ACC112 (cell line): Measurements from ENCODE around the gene PTPRN2.
"Not testable (repeated sequence)": the region's sequence is repeated elsewhere in the genome, so short reads cannot be mapped to it uniquely, and the experiment has no call there.

ENCODE experiments used
- H2AFZ ChIP-seq: fragments of 200-600 bp; sonication (generic); one replicate; pipeline ENCODE4 v1.6.0; 2017; ENCODE audit warnings: antibody characterized with exemption, low read length; ENCODE audit not compliant: unreplicated experiment
- H3K27ac ChIP-seq: fragments of 200-600 bp; sonication (generic); 2 replicates; pipeline ENCODE4 v1.5.1; 2014; ENCODE audit warnings: low read depth, mild to moderate bottlenecking, antibody characterized with exemption, low read length, moderate library complexity
- H3K27me3 ChIP-seq: fragments of 200-600 bp; sonication (generic); 2 replicates; pipeline ENCODE4 v1.6.1; 2014; ENCODE audit warnings: mild to moderate bottlenecking, antibody characterized with exemption, low read length, moderate library complexity, mixed read lengths; ENCODE audit not compliant: insufficient read depth
- H3K36me3 ChIP-seq: fragments of 200-600 bp; sonication (generic); 2 replicates; pipeline ENCODE4 v1.6.1; 2016; ENCODE audit warnings: mild to moderate bottlenecking, antibody characterized with exemption, low read length, moderate library complexity, mixed read lengths; ENCODE audit not compliant: insufficient read depth
- H3K4me1 ChIP-seq: fragments of 200-600 bp; sonication (generic); one replicate; pipeline ENCODE4 v1.6.1; 2016; ENCODE audit warnings: low read length, mixed read lengths; ENCODE audit not compliant: insufficient read depth, unreplicated experiment, control insufficient read depth
- H3K4me3 ChIP-seq: fragments of 200-600 bp; sonication (generic); 2 replicates; pipeline ENCODE4 v1.5.1; 2014; ENCODE audit warnings: mild to moderate bottlenecking, low read depth, low read length
- H3K79me2 ChIP-seq: fragments of 200-600 bp; sonication (generic); one replicate; pipeline ENCODE4 v1.6.0; 2016; ENCODE audit warnings: low read length; ENCODE audit not compliant: control insufficient read depth, unreplicated experiment, insufficient read depth

PTPRN2 gene

GRCh38 chr7:158048569-158048968 is 539.1 kb downstream of the PTPRN2 start:
- H2AFZ ChIP-seq = no peak overlapping the region
- no peaks in the 10 kb centered on the region for H3K27me3 ChIP-seq
- H3K4me1 ChIP-seq = no peaks in the 10 kb centered on the region
- no peaks in the 10 kb centered on the region for H3K36me3 ChIP-seq
- H3K79me2 ChIP-seq = no peaks in the 10 kb centered on the region
- no peak overlapping the region for H3K27ac ChIP-seq
- H3K4me3 ChIP-seq = no peak overlapping the region

GRCh38 chr7:158047391-158048059 is 540.1 kb downstream of the PTPRN2 start:
- H3K36me3 ChIP-seq = no peaks in the 10 kb centered on the region
- no peaks in the 10 kb centered on the region for H3K79me2 ChIP-seq
- H3K4me3 ChIP-seq = no peak overlapping the region
- H3K27me3 ChIP-seq = no peaks in the 10 kb centered on the region
- H3K27ac ChIP-seq = no peak overlapping the region
- H2AFZ ChIP-seq = no peak overlapping the region
- no peaks in the 10 kb centered on the region for H3K4me1 ChIP-seq

GRCh38 chr7:158046246-158046645 is 541.4 kb downstream of the PTPRN2 start:
- H3K4me1 ChIP-seq, H3K79me2 ChIP-seq, H3K36me3 ChIP-seq, H3K4me3 ChIP-seq, H3K27me3 ChIP-seq, H2AFZ ChIP-seq, H3K27ac ChIP-seq: not testable (repeated sequence)

- Histone ChIP-seq H2AFZ (no peak overlapping the region), H3K36me3 (no peaks in the 10 kb centered on the region), H3K27ac (no peak overlapping the region), H3K27me3 (no peaks in the 10 kb centered on the region), H3K4me3 (no peak overlapping the region), H3K79me2 (no peaks in the 10 kb centered on the region), H3K4me1 (no peaks in the 10 kb centered on the region)
These were observed 543.2 kb downstream of the PTPRN2 start for GRCh38 chr7:158044482-158044823.

- Histone ChIP-seq H3K4me1 (no peaks in the 10 kb centered on the region), H3K36me3 (no peaks in the 10 kb centered on the region)
These were observed 543.8 kb downstream of the PTPRN2 start for GRCh38 chr7:158043551-158044481.

GRCh38 chr7:158042156-158042880 is 545.3 kb downstream of the PTPRN2 start:
- no peak overlapping the region for H3K4me3 ChIP-seq
- no peak overlapping the region for H3K27ac ChIP-seq
- no peaks in the 10 kb centered on the region for H3K79me2 ChIP-seq
- no peaks in the 10 kb centered on the region for H3K36me3 ChIP-seq
- no peaks in the 10 kb centered on the region for H3K27me3 ChIP-seq
- no peak overlapping the region for H2AFZ ChIP-seq
- H3K4me1 ChIP-seq = no peaks in the 10 kb centered on the region

More at GRCh38 chr7:158043551-158044481, 543.8 kb downstream of the PTPRN2 start:
- Histone ChIP-seq H3K79me2 (no peaks in the 10 kb centered on the region), H3K27ac (no peak overlapping the region), H3K4me3 (no peak overlapping the region), H3K27me3 (no peaks in the 10 kb centered on the region), H2AFZ (no peak overlapping the region)

GRCh38 chr7:158040199-158040598 is 547.4 kb downstream of the PTPRN2 start:
- no peaks in the 10 kb centered on the region for H3K79me2 ChIP-seq
- no peaks in the 10 kb centered on the region for H3K4me1 ChIP-seq
- no peak overlapping the region for H3K27ac ChIP-seq
- no peaks in the 10 kb centered on the region for H3K36me3 ChIP-seq
- H3K27me3 ChIP-seq = no peaks in the 10 kb centered on the region
- no peak overlapping the region for H2AFZ ChIP-seq
- H3K4me3 ChIP-seq = no peak overlapping the region

- H3K27ac ChIP-seq = no peak overlapping the region
- no peaks in the 10 kb centered on the region for H3K27me3 ChIP-seq
- H3K36me3 ChIP-seq = no peaks in the 10 kb centered on the region
- H2AFZ ChIP-seq = no peak overlapping the region
- H3K4me3 ChIP-seq = no peak overlapping the region
- H3K4me1 ChIP-seq = no peaks in the 10 kb centered on the region
- H3K79me2 ChIP-seq = no peaks in the 10 kb centered on the region
These were observed 548.4 kb downstream of the PTPRN2 start for GRCh38 chr7:158039270-158039669.

- Histone ChIP-seq H2AFZ (no peak overlapping the region), H3K36me3 (no peaks in the 10 kb centered on the region), H3K27ac (no peak overlapping the region), H3K79me2 (no peaks in the 10 kb centered on the region), H3K4me3 (no peak overlapping the region), H3K4me1 (no peaks in the 10 kb centered on the region), H3K27me3 (no peaks in the 10 kb centered on the region)
These were observed 550.4 kb downstream of the PTPRN2 start for GRCh38 chr7:158037211-158037610.

GRCh38 chr7:158035343-158035742 is 552.3 kb downstream of the PTPRN2 start:
- Histone ChIP-seq H3K4me3 (no peak overlapping the region), H3K4me1 (no peaks in the 10 kb centered on the region), H3K27me3 (no peaks in the 10 kb centered on the region), H3K36me3 (no peaks in the 10 kb centered on the region), H3K27ac (no peak overlapping the region), H3K79me2 (no peaks in the 10 kb centered on the region), H2AFZ (no peak overlapping the region)
